Body of pancreas (tissue), 4 donors: ENCODE measurements around the gene C8G.

ENCODE experiments used
- CTCF ChIP-seq, 7 experiments: fragments of 450-650 bp in 4 of 7; fragments of 200-600 bp in 3 of 7; sonication (generic) in 3 of 7; IDR thresholded peaks; one replicate each; pipeline ENCODE4 v1.5.1; 2016 to 2019; ENCODE audit warnings: antibody characterized with exemption in 7 of 7
- POLR2A ChIP-seq, 3 donors: fragments of 450-650 bp; IDR thresholded peaks; one replicate each; pipeline ENCODE4 v1.6.1; 2016; ENCODE audit warnings: antibody characterized with exemption in 3 of 3, mild to moderate bottlenecking in 2 of 3

GRCh38 chr9:136943291-136944211 is 1.5 kb upstream of the C8G start:
- TF ChIP-seq CTCF (IDR thresholded peaks at IDR 0.05) (no peak), POLR2A (IDR thresholded peaks at IDR 0.05) (no peak)
